HG02973 (cell line): ENCODE results near the gene GRM4.

ENCODE experiments used
- ATAC-seq: cut with Tn5 transposase; IDR thresholded peaks from one replicate; pipeline ENCODE4 v1.9.1; 2021; ENCODE audit warnings: moderate library complexity; ENCODE audit not compliant: unreplicated experiment

The GRM4 gene

DNA sequence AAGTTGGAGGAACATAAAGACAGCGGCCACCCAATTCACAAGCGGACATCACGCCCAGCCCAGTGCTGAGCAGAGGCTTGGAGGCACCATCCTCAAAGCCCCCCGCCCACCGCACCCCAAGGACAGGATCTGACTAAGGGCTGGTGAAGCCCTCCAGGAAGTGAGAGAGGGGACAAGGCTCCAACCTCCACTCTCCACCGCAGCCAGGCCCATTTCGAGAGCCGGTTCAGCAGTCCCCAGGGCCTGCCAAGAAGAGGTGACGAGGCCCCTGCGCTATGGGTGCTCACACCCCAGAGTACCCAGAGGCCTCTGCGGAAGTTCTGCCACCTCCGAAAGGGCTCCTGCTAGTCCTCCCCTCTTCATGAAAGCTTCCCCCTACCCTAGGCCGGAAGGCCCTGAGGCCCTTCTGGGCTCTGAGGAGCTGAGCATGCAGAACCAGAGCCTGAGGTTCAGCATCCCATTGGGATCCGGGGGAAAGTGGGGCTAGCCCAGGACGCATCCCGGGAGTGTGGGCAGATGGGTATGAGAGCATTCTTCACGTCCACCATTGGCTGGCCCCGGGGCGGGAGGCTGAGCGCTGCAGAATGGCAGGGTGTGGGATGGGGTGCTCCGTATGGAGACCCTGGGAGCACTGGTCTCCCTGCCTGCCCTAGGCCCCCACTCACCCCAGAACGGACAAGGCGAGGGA, 2.5 kb downstream of the GRM4 start:
- ATAC-seq, result no peak

DNA sequence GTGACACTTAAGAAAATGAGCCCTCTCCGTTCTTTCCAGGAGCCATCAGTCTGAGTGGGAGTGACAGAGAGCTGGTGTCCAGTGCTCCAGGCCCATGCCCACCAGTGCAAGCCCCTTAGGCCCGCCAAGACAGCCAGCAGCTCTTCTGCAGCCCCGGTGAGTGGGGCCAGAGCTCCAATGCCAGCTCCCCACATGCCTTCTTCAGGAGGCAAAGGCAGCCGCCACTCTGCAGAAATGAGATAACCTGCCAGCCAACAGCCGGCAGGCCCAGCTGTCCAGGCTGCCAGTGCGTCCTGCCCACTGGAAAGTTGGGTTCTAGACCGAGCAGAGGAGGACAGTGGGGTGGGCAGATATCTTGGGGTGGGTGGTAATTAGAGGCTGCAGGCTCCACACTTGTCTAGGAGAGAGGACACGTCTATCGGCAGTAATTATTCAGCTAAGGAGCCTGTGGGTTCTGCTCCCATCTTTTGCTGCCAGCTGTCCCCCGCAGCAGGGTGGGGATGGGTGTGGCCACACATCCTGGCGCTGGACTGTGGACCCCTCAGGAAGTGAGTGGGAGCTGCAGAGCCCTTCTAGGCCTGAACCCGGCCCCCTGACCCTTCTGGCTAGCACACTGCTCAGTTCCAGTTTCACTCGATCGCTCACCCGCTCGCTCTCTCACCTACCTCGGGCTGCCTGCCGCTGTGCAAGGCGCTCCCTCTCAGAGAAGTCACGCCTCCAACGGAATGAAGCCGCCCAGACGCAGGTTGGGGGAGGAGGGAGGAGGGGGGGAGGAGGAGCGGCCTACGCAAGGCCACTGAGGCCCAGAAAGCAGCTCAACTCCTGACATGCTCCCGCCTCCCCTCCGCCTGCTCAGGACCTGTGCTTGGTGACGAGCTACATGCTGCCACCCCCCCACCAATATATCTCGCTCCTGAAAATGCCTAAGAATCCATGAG, 3.6 kb downstream of the GRM4 start:
- no peak for ATAC-seq

DNA sequence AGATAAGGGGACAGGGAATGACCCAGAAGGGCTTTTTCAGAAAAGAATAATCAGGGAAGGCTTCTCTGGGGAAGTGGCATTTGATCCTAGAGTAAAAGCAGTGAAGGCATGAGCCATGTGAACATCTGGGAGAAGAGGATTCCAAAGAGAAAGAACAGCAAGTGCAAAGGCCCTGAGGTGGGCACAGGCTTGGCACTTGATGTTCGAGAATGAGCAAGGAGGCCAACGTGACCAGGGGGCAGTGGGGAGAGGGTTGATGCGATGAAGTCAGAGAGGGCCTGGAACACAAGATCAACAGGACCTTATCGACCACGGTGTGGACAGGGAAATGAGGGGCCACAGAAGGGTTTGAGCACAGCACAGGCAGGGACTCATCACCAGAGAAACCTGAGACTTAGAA, 5.8 kb downstream of the GRM4 start:
- no peak for ATAC-seq

DNA sequence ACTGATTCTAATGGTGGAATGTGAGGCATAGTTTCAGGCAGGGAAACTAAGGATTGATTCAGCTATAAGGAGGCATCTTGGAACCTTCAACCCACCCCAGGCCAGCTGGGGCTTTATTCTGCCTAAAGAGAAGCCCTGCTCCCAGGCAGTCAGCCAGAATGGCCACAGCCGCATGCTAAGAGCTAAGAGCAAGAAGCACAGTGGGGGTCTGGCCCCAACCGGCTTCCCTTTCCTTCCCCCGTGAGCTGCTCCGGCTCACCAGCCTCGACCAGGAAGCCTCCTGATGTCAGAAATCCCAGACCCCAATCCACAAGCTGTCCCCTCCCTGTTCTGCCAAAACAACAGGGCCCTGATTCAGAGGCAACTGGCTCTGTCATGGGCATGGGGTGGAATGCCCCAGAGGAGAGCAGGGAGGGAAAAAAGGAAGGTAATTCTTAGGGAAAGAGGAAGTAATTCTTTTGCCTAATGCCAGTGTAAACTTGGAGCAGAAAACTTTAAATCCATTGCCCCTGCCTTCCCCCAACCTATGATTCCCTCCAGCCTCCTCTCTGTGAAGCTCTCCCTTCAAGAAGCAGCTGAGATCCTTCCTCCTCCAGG, 6.9 kb downstream of the GRM4 start:
- ATAC-seq, result no peak

DNA sequence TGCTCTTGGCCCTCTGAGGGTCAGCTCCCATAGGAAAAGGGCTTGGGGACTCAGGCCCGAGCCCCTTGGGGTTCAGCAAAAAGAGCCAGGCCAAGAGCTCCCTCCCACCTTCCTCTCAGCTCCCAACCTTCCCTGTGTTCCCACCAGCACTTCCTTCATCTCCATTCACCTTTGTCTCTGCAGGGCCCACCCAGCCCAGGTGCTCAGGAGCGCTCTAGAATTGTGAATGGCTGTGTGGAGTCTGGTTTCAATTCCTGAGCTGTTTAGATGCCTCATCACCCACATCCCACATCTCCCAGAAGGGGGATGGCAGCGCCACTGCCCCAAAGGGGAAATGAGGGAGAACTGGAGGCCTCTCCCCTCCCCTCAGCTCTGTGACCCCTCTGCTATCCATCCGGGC, 7.7 kb downstream of the GRM4 start:
- no peak for ATAC-seq

DNA sequence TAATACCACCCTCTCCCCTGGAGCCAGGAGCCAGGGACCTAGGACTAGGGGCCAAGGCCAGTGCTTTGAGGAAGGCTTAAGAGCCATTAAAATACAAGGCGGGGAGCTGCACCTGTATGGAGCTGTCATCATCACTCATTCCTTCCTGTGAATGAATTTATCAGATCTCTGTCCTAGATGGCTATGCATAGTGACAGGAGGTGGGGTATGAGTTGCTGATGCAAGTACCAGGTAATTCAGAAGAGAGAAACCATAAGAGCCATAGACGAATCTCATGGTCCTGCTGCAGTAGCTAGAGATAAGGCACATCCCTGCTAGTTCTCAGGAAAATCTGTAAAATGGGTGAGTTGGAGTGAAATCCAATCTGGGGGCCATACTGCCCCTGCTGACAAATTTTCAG, 10.3 kb downstream of the GRM4 start:
- no peak for ATAC-seq

DNA sequence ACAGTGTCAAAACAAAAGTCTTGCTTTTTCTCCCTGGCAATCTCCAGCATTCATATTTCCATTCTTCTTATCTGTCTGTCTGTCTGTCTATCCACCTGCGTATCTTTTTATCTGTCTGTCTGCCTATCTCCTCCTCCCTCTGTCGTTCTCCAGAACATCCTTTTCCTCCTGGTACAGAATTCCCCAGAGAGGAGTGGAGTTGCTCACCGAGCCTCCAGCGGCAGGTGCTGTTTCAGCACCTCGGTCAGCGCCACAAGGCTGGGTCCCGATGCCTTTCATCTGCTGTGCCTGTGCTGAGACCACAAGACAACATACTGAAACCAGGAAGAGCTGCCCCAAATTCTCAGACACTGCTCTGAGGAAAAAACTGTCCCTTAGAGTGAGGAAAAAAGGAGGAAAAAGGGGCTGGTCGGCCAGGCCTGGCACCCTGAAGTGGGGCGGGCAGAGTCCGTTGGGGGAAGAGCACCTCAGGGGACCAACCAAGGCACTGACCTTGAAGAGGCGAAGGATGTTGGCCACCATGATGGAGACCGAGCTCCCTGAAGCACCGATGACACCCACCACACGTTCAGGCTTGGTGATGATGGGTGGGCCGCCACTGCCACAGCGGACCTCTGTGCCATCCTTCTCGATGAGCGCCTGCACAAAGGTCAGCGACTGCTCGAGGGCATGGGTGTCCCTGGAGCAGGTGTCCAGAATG, 13.3 kb downstream of the GRM4 start:
- no peak for ATAC-seq

DNA sequence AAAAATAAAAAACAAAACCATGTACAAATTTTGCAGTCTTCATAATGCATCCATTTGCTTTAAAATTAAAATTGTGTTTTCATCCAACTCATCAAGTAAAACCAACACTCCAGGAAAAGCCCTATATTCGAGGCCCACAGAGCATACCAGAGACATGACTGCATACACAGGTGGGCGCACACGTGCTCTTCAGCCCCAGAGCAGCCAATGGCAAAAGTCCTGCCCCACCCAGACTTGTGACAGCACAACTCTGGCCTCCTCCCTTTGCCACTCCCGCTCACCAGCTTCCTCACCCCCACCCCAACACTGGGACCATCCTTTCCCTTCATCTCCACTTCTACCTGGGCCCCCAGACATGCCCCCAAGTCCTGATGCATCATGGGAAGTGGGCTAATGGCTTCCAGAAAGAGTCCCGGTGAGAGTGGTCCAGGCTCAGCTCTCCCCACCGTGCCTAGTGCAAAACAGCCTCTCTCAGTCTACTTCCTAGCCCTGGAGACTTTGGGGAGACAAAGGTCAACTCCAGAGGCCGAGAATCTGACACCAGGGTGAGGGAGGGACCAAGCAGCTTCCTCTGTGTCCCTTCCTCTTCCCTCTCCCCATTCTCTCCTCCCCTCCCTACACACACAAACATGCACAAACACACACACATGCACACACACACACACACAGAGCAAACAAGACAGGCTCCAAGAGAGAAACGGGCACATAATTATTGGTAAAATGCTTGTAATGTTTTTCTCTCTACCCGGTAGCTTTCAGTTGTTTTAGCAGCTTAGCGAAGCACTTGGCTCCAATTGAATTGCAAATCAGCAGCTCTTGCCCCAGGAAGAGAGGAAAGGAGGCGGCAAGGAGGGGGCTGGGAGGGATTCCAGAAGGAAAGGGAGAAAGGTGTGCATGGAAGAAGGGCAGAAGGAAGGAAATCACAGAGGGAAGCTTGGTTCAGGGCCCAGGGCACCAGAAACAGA, 14.3 kb downstream of the GRM4 start:
- no peak for ATAC-seq

DNA sequence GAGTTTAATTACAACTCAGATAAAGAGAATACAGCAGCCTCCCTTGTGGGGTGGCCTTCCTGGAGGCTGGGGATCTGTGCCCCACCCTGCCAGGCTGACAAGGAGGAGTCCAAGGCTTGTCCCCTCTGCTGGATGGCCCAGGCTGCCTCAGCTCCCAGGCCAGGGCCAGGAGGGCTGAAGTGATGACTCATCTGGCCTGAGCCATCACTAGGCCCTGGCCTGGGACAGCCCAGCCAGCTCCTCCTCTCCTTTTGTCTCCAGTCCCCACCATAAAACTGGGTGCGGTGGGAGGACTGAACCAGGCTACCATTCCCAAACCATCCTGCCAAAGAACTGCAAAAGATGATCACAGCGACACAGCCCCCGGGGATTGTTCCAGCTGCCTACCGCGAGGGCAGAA, 15.0 kb downstream of the GRM4 start:
- no peak for ATAC-seq

DNA sequence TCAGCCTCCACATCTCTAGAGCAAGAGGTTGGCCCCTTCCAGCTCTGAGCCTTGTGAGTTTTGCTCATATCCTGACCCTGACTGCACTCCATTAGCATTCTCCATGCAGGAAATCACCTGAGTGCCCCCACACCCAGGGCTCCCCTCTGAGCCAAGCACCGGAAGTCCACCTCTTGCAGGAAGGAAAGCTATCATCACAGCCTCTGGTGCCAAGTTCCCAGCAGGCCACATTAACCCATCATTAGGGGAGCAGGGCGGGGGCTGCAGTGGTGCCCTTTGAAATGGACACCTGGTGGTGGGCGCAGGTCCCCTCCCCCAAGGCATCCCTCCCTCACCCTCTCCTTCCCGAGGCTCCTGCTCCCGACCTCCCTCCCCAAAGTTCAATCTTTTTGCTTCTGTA, 16.1 kb downstream of the GRM4 start:
- ATAC-seq, result no peak

DNA sequence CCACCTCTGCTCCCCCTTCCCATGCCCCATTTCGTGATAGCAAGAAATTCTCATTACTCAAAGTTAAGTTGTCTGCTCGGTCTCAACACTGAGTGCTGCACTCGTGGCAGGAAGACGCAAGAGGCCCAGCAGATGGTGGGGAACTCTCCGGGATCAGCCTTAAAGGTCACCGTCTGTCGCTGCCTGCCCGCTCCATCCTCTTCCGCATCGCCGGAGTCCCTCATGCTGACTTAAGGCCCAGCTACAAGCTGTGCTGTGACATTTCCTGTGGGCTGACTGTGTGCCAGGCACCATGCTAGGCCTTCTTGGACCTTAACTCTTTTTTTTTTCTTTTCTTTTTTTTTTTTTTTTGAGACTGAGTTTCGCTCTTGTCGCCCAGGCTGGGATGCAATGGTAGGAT, 17.8 kb downstream of the GRM4 start:
- ATAC-seq, result no peak

DNA sequence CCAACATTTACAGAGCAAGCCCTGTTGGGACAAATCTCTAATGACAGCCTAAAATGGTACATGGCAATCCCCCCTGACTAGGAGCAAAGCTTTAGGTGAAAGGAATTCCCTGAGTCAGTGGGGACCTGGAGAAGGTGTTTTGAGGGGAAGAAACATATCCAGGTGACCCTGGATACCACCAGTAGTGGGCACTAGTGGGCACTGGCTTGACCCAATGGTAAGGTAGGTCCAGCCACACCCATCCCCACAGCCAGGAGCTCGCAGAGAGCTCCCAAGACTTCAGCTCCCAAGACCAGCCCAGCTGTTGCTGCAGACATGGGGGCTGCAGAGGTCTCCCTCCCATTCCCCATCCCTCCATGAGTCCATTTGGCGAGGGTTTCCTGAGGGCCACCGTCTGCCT, 19.5 kb downstream of the GRM4 start:
- ATAC-seq, result no peak

DNA sequence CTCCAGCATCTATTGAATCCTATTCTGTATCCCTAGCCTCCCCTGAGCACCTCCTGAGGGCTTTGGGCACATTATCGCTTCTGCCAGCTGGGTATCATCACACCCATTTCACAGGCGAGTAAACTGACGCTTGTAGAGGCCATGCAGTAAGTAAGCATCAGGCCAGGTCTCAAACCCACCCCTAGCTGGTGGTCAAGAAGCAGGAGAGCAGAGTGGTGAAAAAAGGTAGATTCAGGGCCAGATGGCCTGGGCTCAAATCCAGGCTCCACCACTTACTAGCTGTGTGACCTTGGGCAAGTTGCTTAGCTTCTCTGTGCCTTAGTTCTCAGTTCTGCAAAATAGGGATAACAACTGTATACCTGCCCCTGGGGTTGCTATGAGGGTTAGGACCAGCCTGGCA, 19.9 kb downstream of the GRM4 start:
- no peak for ATAC-seq

DNA sequence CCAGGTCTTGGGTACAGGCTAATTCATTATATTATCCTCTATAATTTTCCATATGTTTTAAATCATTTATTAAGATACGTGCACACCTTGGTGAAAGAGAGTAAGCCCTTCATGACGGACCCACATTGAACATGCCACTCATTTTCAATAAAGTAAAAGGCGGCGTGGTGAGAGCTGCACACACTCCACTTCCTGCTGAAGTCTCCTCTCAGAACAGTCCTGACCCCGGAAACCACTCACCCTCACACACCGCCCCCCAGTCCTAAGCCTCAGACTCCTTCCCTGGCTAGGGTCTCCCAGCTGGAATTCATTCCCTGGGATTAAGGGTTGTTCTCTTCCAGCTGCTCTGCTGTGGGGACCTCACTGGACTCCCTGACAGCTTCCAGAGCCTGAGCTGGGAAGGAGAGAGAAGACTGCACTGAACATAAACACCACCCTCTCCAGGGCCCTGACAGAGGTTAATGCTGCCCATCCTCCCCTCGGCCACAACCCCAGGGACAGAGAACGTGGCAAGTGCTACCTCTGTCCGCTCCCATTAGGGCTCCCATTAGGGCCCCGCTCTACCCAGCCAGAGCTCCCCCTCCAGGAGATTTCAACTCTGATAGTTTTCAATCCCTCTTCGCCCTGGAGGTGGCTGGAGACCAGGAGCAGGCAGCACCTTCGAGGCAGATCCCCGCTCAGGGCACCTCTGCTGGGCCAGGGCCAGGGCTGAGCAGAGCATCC, 24.8 kb downstream of the GRM4 start:
- no peak for ATAC-seq

DNA sequence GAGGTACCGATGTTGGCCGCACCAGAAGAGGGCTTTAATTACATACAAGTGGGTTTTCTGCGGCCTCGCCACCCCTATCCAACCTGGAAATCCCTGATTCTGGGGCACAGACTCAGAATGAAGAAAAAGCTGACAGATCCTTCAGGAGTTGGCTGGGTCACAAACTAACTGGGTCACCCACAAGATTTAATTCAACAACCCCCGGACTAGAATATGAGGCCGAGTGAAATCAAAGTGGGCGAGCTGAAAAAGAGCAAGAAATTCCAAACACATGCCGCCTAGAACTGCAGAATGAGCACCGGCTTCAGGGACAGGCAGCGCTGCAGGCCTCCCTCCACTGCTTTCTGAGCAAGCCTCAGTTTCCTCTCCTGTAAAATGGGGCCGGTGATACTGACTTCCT, 30.0 kb downstream of the GRM4 start:
- ATAC-seq, result no peak

DNA sequence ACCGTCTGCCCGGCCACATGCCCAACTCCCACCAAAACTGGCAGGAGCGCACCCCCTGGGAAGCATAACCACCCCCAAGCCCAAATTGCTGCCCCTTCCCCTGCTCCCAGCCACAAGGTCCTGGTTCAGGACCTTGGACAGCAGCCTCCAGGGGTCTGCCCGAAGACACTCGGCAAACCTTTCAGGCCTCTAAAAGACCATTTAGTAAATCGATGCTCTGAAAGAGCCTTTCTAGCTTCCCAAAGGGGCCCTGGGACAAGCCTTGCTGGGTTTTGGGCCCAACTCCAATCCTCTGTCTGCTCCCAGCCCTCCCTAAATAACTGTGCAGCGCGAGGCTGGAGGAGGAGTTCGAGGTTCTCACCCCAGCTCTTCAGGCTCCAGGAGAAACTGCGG, 30.5 kb downstream of the GRM4 start:
- no peak for ATAC-seq

DNA sequence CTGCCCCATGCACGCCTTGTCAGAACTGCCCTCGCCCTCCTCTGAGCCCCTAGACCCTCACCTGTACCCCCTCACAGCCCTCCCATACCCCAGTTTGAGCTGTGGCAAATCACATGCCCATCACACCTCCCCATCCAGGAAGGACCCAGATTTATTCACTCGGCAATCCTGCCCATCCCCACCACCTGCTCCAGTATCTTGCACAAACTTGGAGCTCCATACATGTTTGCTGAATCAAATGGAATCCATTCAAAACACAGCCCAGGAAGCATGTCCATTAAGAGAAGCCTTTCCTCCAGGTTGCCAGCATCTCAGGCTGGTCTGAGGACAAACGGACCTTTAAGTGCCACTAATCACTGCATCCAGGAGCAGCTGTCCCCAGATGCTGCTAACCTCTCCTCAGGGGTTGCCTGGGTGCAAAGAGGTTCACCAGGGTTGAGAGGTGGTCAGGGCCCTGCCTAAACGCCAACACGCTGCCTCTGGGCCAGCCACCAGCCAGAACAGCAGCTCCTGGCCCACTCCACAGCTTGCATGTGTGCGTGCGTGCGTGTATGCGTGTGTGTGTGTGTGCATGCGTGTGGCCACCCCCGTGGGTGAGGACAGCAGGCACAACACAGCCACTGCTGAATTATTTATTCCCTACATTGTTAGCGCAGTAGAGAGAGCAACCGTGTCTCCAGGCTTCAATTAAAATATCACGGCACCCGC, 31.0 kb downstream of the GRM4 start:
- no peak for ATAC-seq

DNA sequence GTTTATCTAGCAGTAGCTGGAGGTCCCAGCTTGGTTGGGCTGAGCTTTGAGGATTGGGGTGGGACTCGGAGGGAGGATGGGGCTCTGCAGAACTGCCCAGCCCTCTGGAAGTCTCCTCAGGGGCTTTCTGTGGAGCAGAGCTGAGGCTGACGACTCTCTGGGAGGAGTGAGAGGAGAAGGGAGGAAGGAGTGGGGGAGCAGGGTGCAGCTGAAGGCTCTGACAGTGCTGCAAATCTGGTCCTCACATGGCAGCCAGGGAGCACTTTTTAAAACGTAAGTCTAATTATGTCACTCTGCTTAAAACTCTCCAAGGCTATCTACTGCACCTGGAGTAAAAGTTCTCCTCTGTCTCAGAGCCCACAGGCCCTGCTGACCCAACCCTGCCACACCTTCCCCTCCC, 32.4 kb downstream of the GRM4 start:
- ATAC-seq, result no peak

DNA sequence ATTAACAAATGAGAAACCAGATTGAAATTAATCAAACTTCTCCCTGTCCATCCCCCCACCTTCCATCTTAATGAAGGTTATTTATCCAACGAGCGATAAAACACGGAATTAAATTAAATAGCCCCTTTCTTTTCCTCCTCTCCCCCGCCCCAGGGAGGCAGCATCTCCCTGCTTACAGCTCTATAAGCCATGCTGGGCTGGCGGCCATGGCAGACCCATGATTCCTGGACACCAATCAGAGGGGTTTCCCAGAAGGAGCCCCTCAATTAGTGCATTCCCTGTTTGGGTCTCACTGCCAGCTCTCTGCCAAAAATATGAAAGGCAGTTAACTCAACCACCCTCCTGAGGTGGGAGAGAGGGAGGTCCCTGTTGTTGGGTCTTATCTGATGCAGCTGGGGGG, 33.8 kb downstream of the GRM4 start:
- no peak for ATAC-seq
